Heart right ventricle (tissue), 16 donors: Measurements from ENCODE around the gene GDPD3. TPM values are rescaled to one million over a fixed set of nuclear protein-coding genes. Genes with fewer than 3 reads are reported as not detected.

Experiments
- ATAC-seq, 8 donors: fragments of 200-7000 bp; cut with Tn5 transposase; one replicate each; pipeline ENCODE4 v1.9.1; 2020; ENCODE audit warnings: mild to moderate bottlenecking in 8 of 8, moderate library complexity in 8 of 8, moderate number of reproducible peaks in 1 of 8
- DNase-seq, 2 donors: peaks; one replicate each; pipeline ENCODE4 v3.0.0-alpha.2; 2020
- H3K27ac ChIP-seq, 10 donors: fragments of 200-600 bp; sonication (generic) in 2 of 10; one replicate each; pipeline versions ENCODE4 v1.5.0 to v1.8.0; 2020 to 2022; ENCODE audit warnings: mild to moderate bottlenecking in 3 of 10
- H3K27me3 ChIP-seq, 7 donors: fragments of 200-600 bp; one replicate each; pipeline ENCODE4 v1.8.0; 2021 to 2022; ENCODE audit warnings: mild to moderate bottlenecking in 2 of 7
- H3K36me3 ChIP-seq, 9 donors: fragments of 200-600 bp; sonication (generic) in 1 of 9; one replicate each; pipeline versions ENCODE4 v1.5.0 to v1.8.0; 2020 to 2022; ENCODE audit warnings: mild to moderate bottlenecking in 2 of 9
- H3K4me1 ChIP-seq, 9 donors: fragments of 200-600 bp; sonication (generic) in 1 of 9; one replicate each; pipeline versions ENCODE4 v1.5.0 to v1.8.0; 2020 to 2022; ENCODE audit warnings: mild to moderate bottlenecking in 4 of 9
- H3K4me3 ChIP-seq, 10 donors: fragments of 200-600 bp; sonication (generic) in 2 of 10; one replicate each; pipeline versions ENCODE4 v1.5.0 to v1.8.0; 2020 to 2022; ENCODE audit warnings: mild to moderate bottlenecking in 7 of 10, moderate library complexity in 2 of 10
- H3K9me3 ChIP-seq, 11 donors: fragments of 200-600 bp in 10 of 11; sonication (generic) in 2 of 11; one replicate each; pipeline versions ENCODE4 v1.5.0 to v1.8.0; 2013 to 2022; ENCODE audit warnings: mild to moderate bottlenecking in 2 of 11, control low read depth in 1 of 11, moderate library complexity in 1 of 11
- WGBS, 2 donors: extraction: QIAGEN DNeasy Blood & Tissue Kit; methylation state at CpG; one replicate each; pipeline ENCODE4 v1.1.7; 2013; ENCODE audit warnings: inconsistent platforms in 1 of 2; 5-methylcytosine and 5-hydroxymethylcytosine counted together
- intact Hi-C, 10 donors: fragments of 100-400 bp; cut with DNase I; formaldehyde crosslinking; loops; one replicate each; pipeline versions ENCODE4 v1.11.1 to v1.14.2; 2022
- polyA plus RNA-seq, 2 donors: library from polyadenylated mRNA; stranded (reverse); fragments of 200-250 nt; gene quantifications; one replicate each; pipeline ENCODE4 v1.2.3, GENCODE V29; 2013
- total RNA-seq, 10 donors: library from RNA; stranded (reverse); fragmentation: NEBNext Ultra II Directional in 3 of 10; extraction: Animal tissue kit (Norgen Biotek cat#: 25700) in 3 of 10; gene quantifications; one replicate each; pipeline versions ENCODE4 v1.2.1 to v1.2.4, GENCODE V29; 2021 to 2023
- TF ChIP-seq, protein P1 (sequence below), 9 donors: fragments of 200-600 bp; sonication (generic) in 2 of 9; IDR thresholded peaks; one replicate each; pipeline versions ENCODE4 v1.5.0 to v1.8.0; 2021 to 2022; ENCODE audit warnings: antibody characterized with exemption in 9 of 9, mild to moderate bottlenecking in 5 of 9, moderate library complexity in 1 of 9
- donor health status: Arrhythmogenic right ventricular cardiomyopathy.
- donor health status: ischemic (EF 13 %, LVEDD 7.1; RV severe dilation, severe dysfunction).
- donor health status: healthy with polysubstance abuse.
- donor health status: DM: no; HTN: yes; CAD: no.
- donor health status: DM: no; HTN: no; CAD: no.
- donor health status: ischemic (EF 25% LVEDD 6.9; RV normal size, moderate dysfunction).
- donor health status: ischemic (EF 25% LVEDD 5.7; RV mildly dilated, moderate dysfunction).
- donor health status: healthy.
- donor health status: DM: yes; HTN: yes; CAD: no.
- donor health status: Ischemic cardiomyopathy.
- donor health status: ischemic (EF 35%, LVEDD 5.7; RV mildly dilated, moderate dysfunction).
- donor health status: nonischemic (EF 11% LVEDD 7.7; RV severe dilation, severe dysfunction).
- donor health status: DM: yes; HTN: yes; CAD: no.
- donor health status: PGD.
- donor health status: ischemic (EF 29% LVEDD 5.4; RV normal size, mild dysfunction).
- donor health status: nonischemic (EF 23%, LVEDD 6.1; RV moderate dilation, normal function).

Gene GDPD3
- total and polyA plus RNA-seq, 12 donors: 0.85 to 6.4 (median 1.5) TPM

DNA sequence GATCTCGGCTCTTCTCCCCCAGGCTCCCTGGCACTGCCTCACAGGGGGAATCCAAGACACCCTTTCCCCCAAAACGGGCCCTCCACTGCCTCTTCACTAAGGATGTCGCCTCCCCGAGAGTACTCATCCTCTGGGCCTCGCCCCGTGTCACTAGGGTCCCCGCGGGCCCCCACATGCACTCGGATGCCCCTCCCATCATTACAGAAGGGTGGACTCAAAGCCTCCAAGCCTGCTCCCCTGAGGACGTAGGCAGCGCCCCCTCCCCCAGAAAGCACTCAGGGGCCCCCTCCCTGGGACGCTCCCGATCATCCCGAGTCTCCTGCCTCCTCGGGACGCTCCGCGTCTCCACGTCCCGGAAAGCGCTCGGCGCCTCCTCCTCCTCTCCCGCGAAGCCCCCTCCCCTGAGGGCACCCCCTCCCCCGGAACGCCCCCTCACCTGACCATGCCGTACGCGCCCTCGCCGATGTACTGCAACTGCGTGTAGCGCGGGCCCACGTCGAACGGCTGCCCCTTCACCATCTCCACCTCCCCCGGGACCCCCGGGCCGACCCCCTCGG lies 9.3 kb upstream of the GDPD3 start:
- Histone ChIP-seq H3K36me3 (peaks cover 5 to 40% (median 23%) of the 10 kb centered on the region in 9 donors), H3K4me3 (peak overlapping the region; percentile 74 to 98 (median 88)), H3K27ac (peak overlapping the region; percentile 94 to 99 (median 97)), H3K27me3 (no peaks in the 10 kb centered on the region), H3K9me3 (no peaks in the 10 kb centered on the region), H3K4me1 (peaks cover 2 to 48% (median 26%) of the 10 kb centered on the region in 9 donors)
- intact Hi-C loops: loop anchor here in 1 of 10 donors (2.0 to 10.0 kb wide), 2 partner anchors 26 to 282 kb away; partner anchors contain the start of genes YPEL3 and ZNF771
- WGBS, 2 donors: 1 to 3% methylated on average over 42 of the region's 42 CpGs
- TF ChIP-seq, protein P1, sequence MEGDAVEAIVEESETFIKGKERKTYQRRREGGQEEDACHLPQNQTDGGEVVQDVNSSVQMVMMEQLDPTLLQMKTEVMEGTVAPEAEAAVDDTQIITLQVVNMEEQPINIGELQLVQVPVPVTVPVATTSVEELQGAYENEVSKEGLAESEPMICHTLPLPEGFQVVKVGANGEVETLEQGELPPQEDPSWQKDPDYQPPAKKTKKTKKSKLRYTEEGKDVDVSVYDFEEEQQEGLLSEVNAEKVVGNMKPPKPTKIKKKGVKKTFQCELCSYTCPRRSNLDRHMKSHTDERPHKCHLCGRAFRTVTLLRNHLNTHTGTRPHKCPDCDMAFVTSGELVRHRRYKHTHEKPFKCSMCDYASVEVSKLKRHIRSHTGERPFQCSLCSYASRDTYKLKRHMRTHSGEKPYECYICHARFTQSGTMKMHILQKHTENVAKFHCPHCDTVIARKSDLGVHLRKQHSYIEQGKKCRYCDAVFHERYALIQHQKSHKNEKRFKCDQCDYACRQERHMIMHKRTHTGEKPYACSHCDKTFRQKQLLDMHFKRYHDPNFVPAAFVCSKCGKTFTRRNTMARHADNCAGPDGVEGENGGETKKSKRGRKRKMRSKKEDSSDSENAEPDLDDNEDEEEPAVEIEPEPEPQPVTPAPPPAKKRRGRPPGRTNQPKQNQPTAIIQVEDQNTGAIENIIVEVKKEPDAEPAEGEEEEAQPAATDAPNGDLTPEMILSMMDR (IDR thresholded peaks at IDR 0.05): no peak
- DNase-seq: no peak
- ATAC-seq: peak; percentile 4 to 53 (median 33)

DNA sequence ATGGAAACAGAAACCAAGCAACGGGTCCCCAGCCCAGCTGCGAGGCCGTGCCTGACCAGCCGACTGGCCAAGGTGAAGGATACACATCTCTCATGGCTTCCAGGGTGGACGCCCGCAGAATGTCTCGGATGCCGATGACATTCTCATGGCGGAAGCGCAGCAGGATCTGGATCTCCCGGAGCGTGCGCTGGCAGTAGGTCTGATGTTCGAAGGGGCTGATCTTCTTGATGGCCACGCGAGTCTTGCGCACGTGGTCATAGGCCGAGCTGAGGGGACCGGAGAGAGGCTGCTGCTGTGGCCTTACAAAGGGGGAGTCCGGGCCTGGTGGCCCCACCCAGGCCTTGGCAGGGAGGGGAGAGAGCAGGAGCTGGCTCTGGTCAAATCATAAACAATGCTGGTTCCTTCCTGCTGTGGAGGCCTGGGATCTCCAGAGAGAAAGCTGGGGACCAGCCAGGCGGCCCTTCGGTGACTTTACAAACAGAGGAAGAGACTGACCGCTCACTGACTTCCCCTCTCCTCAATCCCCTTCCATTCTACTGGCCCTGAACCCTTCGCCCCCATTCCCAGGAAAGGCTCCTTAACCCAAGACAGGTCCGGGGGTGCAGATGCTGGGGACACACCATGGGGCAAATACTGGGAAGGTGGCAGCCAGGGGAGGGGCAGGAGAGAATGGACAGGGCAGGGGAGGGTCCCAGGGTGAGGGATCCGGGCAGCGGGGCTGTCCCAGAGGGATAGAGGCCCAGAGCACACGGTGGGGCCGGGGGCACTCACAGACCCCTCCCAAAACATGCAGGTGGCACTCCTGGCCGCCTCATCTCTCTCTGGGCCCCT lies 8.6 kb upstream of the GDPD3 start:
- ATAC-seq (peak; percentile 67 to 93 (median 88)), DNase-seq (peak; percentile 82 to 87)
- Histone ChIP-seq H3K27me3 (no peaks in the 10 kb centered on the region), H3K36me3 (peaks cover 6 to 47% (median 30%) of the 10 kb centered on the region in 9 donors), H3K27ac (peak overlapping the region; percentile 94 to 99 (median 97)), H3K4me1 (peaks cover 2 to 48% (median 29%) of the 10 kb centered on the region in 9 donors), H3K9me3 (no peaks in the 10 kb centered on the region), H3K4me3 (peak overlapping the region; percentile 74 to 98 (median 88))
- intact Hi-C loops: loop anchor here in 1 of 10 donors (2.0 to 10.0 kb wide), 2 partner anchors 25 to 283 kb away; partner anchors contain the start of genes YPEL3 and ZNF771
- 34 to 40% methylated on average over 31 of the region's 31 CpGs for WGBS, 2 donors
- TF ChIP-seq, protein P1 (IDR thresholded peaks at IDR 0.05): no peak

DNA sequence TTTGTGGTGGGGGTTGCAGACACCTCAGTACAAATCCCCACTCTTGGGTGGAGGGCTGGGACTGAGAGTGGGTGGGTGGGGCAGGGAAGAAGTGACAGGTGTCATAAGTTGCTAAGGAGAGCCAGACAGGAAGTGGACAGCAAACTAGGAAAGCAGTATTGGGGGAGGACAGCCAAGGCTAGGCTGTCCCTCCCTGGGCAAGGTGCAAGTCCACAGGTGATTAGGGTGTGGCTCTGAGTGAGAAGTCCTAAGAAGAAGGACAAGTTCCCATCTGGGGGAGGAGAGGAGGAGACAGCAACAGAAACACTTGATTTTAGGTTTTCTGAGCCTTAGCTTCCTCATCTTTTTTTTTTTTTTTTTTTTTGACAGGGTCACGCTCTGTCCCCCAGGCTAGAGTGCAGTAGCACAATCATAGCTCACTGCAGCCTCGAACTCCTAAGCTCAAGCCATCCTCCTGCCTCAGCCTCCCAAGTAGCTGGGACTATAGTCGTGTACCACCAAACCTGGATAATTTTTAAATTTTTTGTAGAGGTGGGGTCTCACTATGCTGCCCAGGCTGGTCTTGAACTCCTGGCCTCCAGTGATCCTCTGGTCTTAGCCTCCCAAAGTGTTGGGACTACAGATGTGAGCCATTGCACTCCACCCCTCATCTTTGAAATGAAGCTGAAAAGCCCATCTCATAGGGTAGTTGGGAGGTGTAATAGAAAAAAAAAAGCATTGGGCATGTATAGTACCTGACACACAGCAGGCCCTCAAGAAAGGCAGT lies 7.2 kb upstream of the GDPD3 start:
- TF ChIP-seq, protein P1 (IDR thresholded peaks at IDR 0.05): no peak
- 92% methylated on average over 3 of the region's 3 CpGs for WGBS, 2 donors
- H3K27ac ChIP-seq: peak overlapping the region in 9 of 10 donors; percentile 94 to 99 (median 97)
- ATAC-seq: no peak
- no peaks in the 10 kb centered on the region for H3K9me3 ChIP-seq
- H3K4me1 ChIP-seq: peaks cover 2 to 48% (median 29%) of the 10 kb centered on the region in 9 donors
- no peaks in the 10 kb centered on the region for H3K27me3 ChIP-seq
- H3K4me3 ChIP-seq: no peak overlapping the region
- intact Hi-C loops: loop anchor here in 1 of 10 donors (10.0 kb wide), 1 partner anchor 284 kb away; the partner anchor contains the start of gene ZNF771
- H3K36me3 ChIP-seq: peaks cover 7 to 62% (median 45%) of the 10 kb centered on the region in 9 donors
- no peak for DNase-seq

DNA sequence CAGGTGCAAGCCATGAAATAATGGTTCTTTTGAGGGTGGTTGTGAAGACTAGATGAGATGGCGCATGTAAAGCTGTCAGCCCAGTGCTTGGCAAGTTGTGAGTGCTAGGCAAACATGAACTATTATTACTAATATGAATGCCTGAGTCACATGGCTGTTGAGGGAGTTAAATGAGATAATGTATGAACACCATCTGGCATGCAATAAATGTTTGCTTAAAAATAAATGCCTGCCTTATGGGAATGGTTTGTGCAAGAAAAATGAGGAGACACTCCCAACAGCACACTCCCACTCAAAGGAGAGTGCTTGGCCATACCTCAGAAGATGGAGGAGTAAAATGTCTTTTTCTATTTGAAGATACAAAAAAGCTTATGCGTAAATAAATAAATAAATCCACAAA lies 6.1 kb upstream of the GDPD3 start:
- Histone ChIP-seq H3K27ac (peak overlapping the region in 1 of 10 donors; percentile 9), H3K27me3 (no peaks in the 10 kb centered on the region), H3K36me3 (peaks cover 7 to 73% (median 56%) of the 10 kb centered on the region in 9 donors), H3K9me3 (no peaks in the 10 kb centered on the region), H3K4me3 (no peak overlapping the region), H3K4me1 (peaks cover 2 to 43% (median 29%) of the 10 kb centered on the region in 9 donors)
- TF ChIP-seq, protein P1 (IDR thresholded peaks at IDR 0.05): no peak
- WGBS, 2 donors: 89 to 90% methylated on average over 2 of the region's 2 CpGs
- DNase-seq (no peak), ATAC-seq (no peak)
- intact Hi-C loops: loop anchor here in 1 of 10 donors (10.0 kb wide), 1 partner anchor 305 kb away; no protein-coding TSS in a partner anchor
